Mucosa of stomach (tissue), 1 donor: ENCODE measurements around the gene WDR91.

Experiments used
- H3K27me3 ChIP-seq: one replicate; pipeline ENCODE4 v1.7.0; 2013; ENCODE audit warnings: mild to moderate bottlenecking, low read length; ENCODE audit not compliant: control insufficient read depth, insufficient read depth
- H3K36me3 ChIP-seq: one replicate; pipeline ENCODE4 v1.7.0; 2013; ENCODE audit warnings: low read length; ENCODE audit not compliant: control insufficient read depth, insufficient read depth
- H3K4me1 ChIP-seq: one replicate; pipeline ENCODE4 v1.7.0; 2013; ENCODE audit warnings: mild to moderate bottlenecking, low read length; ENCODE audit not compliant: control insufficient read depth, insufficient read depth
- H3K4me3 ChIP-seq: one replicate; pipeline ENCODE4 v1.7.0; 2013; ENCODE audit warnings: low read length
- H3K9ac ChIP-seq: one replicate; pipeline ENCODE4 v1.7.0; 2013; ENCODE audit warnings: mild to moderate bottlenecking, low read length, moderate library complexity
- H3K9me3 ChIP-seq: one replicate; pipeline ENCODE4 v1.7.0; 2013; ENCODE audit warnings: mild to moderate bottlenecking, low read length, moderate library complexity; ENCODE audit not compliant: control insufficient read depth
- donor health status: Pancreatic carcinoma.

The WDR91 gene

GRCh38 chr7:135170274-135170997, 40.9 kb downstream of the WDR91 start, which contains the start of gene CYREN:
Gene CYREN, minus strand, starts transcription at chr7:135170707. Its CDS starts 1,785 bp downstream, at chr7:135168922.
- Histone ChIP-seq H3K4me3 (peak within 1 kb of the TSS; percentile 85), H3K36me3 (no peaks in the 10 kb centered on the region), H3K9ac (peak within 1 kb of the TSS; percentile 90), H3K4me1 (peaks cover 24% of the 10 kb centered on the region), H3K27me3 (no peaks in the 10 kb centered on the region), H3K9me3 (no peaks in the 10 kb centered on the region)

- H3K27me3 ChIP-seq = no peaks in the 10 kb centered on the region
- peaks cover 24% of the 10 kb centered on the region for H3K4me1 ChIP-seq
- H3K36me3 ChIP-seq = no peaks in the 10 kb centered on the region
- peak overlapping the region; percentile 85 for H3K4me3 ChIP-seq
- no peaks in the 10 kb centered on the region for H3K9me3 ChIP-seq
- peak overlapping the region; percentile 90 for H3K9ac ChIP-seq
These were observed 41.4 kb downstream of the WDR91 start for GRCh38 chr7:135169964-135170273.

GRCh38 chr7:135169141-135169963, 42.0 kb downstream of the WDR91 start:
- no peaks in the 10 kb centered on the region for H3K9me3 ChIP-seq
- H3K4me1 ChIP-seq = peaks cover 24% of the 10 kb centered on the region
- H3K9ac ChIP-seq = peak overlapping the region; percentile 90
- no peaks in the 10 kb centered on the region for H3K36me3 ChIP-seq
- peak overlapping the region; percentile 85 for H3K4me3 ChIP-seq
- H3K27me3 ChIP-seq = no peaks in the 10 kb centered on the region

- Histone ChIP-seq H3K4me1 (peaks cover 24% of the 10 kb centered on the region), H3K36me3 (no peaks in the 10 kb centered on the region), H3K4me3 (no peak overlapping the region), H3K27me3 (no peaks in the 10 kb centered on the region), H3K9ac (no peak overlapping the region), H3K9me3 (no peaks in the 10 kb centered on the region)
These were observed 42.7 kb downstream of the WDR91 start for GRCh38 chr7:135168489-135169140.

- Histone ChIP-seq H3K9ac (no peak overlapping the region), H3K4me3 (no peak overlapping the region), H3K27me3 (no peaks in the 10 kb centered on the region), H3K4me1 (peaks cover 24% of the 10 kb centered on the region), H3K9me3 (no peaks in the 10 kb centered on the region), H3K36me3 (no peaks in the 10 kb centered on the region)
These were observed 43.3 kb downstream of the WDR91 start for GRCh38 chr7:135168001-135168400.

- H3K9ac ChIP-seq = no peak overlapping the region
- no peak overlapping the region for H3K4me3 ChIP-seq
- peaks cover 24% of the 10 kb centered on the region for H3K4me1 ChIP-seq
- no peaks in the 10 kb centered on the region for H3K36me3 ChIP-seq
- no peaks in the 10 kb centered on the region for H3K27me3 ChIP-seq
- H3K9me3 ChIP-seq = no peaks in the 10 kb centered on the region
These were observed 43.9 kb downstream of the WDR91 start for GRCh38 chr7:135167365-135167917.

GRCh38 chr7:135166338-135166990, 44.9 kb downstream of the WDR91 start:
- no peak overlapping the region for H3K9ac ChIP-seq

GRCh38 chr7:135165862-135166261, 45.5 kb downstream of the WDR91 start:
- Histone ChIP-seq H3K9me3 (no peaks in the 10 kb centered on the region), H3K4me3 (no peak overlapping the region), H3K36me3 (no peaks in the 10 kb centered on the region), H3K27me3 (no peaks in the 10 kb centered on the region), H3K9ac (no peak overlapping the region), H3K4me1 (peaks cover 39% of the 10 kb centered on the region)

More at GRCh38 chr7:135166338-135166990, 44.9 kb downstream of the WDR91 start:
- no peaks in the 10 kb centered on the region for H3K36me3 ChIP-seq
- H3K27me3 ChIP-seq = no peaks in the 10 kb centered on the region
- H3K4me3 ChIP-seq = no peak overlapping the region
- peaks cover 33% of the 10 kb centered on the region for H3K4me1 ChIP-seq
- no peaks in the 10 kb centered on the region for H3K9me3 ChIP-seq

GRCh38 chr7:135164357-135165061, 46.8 kb downstream of the WDR91 start:
- H3K4me3 ChIP-seq = no peak overlapping the region
- H3K36me3 ChIP-seq = no peaks in the 10 kb centered on the region
- H3K4me1 ChIP-seq = peaks cover 49% of the 10 kb centered on the region
- H3K9ac ChIP-seq = no peak overlapping the region
- no peaks in the 10 kb centered on the region for H3K9me3 ChIP-seq
- no peaks in the 10 kb centered on the region for H3K27me3 ChIP-seq

- Histone ChIP-seq H3K36me3 (no peaks in the 10 kb centered on the region), H3K4me1 (peaks cover 33% of the 10 kb centered on the region), H3K27me3 (no peaks in the 10 kb centered on the region), H3K9me3 (no peaks in the 10 kb centered on the region), H3K9ac (no peak overlapping the region), H3K4me3 (no peak overlapping the region)
These were observed 48.8 kb downstream of the WDR91 start for GRCh38 chr7:135162382-135163001.

GRCh38 chr7:135161669-135162068, 49.7 kb downstream of the WDR91 start:
- no peak overlapping the region for H3K4me3 ChIP-seq
- no peaks in the 10 kb centered on the region for H3K27me3 ChIP-seq
- no peaks in the 10 kb centered on the region for H3K36me3 ChIP-seq
- peaks cover 31% of the 10 kb centered on the region for H3K4me1 ChIP-seq
- no peak overlapping the region for H3K9ac ChIP-seq
- no peaks in the 10 kb centered on the region for H3K9me3 ChIP-seq
